Progenitor cell of endocrine pancreas (in vitro differentiated cells): ENCODE measurements around the gene NEUROD2. TPM values are rescaled to one million over a fixed set of nuclear protein-coding genes. Genes with fewer than 3 reads are reported as not detected.

Source experiments
- DNase-seq: peaks from one replicate; pipeline ENCODE4 v3.0.0; 2021; ENCODE audit warnings: low spot score; ENCODE audit not compliant: unreplicated experiment
- H3K27ac Mint-ChIP-seq: 2 replicates; pipeline ENCODE4 v1.8.0; 2021; ENCODE audit warnings: mild to moderate bottlenecking, moderate library complexity, mixed read lengths
- H3K27me3 Mint-ChIP-seq: 2 replicates; pipeline ENCODE4 v1.8.0; 2021; ENCODE audit warnings: mixed read lengths
- H3K36me3 Mint-ChIP-seq: 2 replicates; pipeline ENCODE4 v1.8.0; 2022; ENCODE audit warnings: mixed read lengths; ENCODE audit not compliant: insufficient read depth
- H3K4me1 Mint-ChIP-seq: 2 replicates; pipeline ENCODE4 v1.8.0; 2021; ENCODE audit warnings: low read depth, mixed read lengths
- H3K4me3 Mint-ChIP-seq: 2 replicates; pipeline ENCODE4 v1.8.0; 2021; ENCODE audit warnings: low read depth, mild to moderate bottlenecking, moderate library complexity, mixed read lengths
- H3K9me3 Mint-ChIP-seq: 2 replicates; pipeline ENCODE4 v1.8.0; 2021; ENCODE audit warnings: low read depth, mixed read lengths
- CTCF ChIP-seq: fragments of 200-600 bp; sonication (generic); IDR thresholded peaks from one replicate; pipeline ENCODE4 v1.5.0; 2021; ENCODE audit warnings: antibody characterized with exemption, mild to moderate bottlenecking; ENCODE audit not compliant: unreplicated experiment
- total RNA-seq: library from RNA; stranded (reverse); gene quantifications from 2 replicates; pipeline ENCODE4 v1.2.1, GENCODE V29; 2021

NEUROD2 gene
- total RNA-seq, 1 donor from 2014 or later, result not detected

GRCh38 chr17:39621523-39622379, 14.0 kb upstream of the NEUROD2 start:
- DNase-seq, result peak; percentile 92
- H3K27ac Mint-ChIP-seq, result no peak overlapping the region
- peaks cover 70% of the 10 kb centered on the region for H3K27me3 Mint-ChIP-seq
- no peaks in the 10 kb centered on the region for H3K9me3 Mint-ChIP-seq
- peak; percentile 100 for TF ChIP-seq CTCF
- no peak overlapping the region for H3K4me3 Mint-ChIP-seq
- peaks cover 5% of the 10 kb centered on the region for H3K4me1 Mint-ChIP-seq
- H3K36me3 Mint-ChIP-seq, result no peaks in the 10 kb centered on the region

- Mint-ChIP-seq H3K27me3 (peaks cover 70% of the 10 kb centered on the region), H3K36me3 (no peaks in the 10 kb centered on the region), H3K4me1 (no peaks in the 10 kb centered on the region), H3K4me3 (no peak overlapping the region), H3K9me3 (no peaks in the 10 kb centered on the region), H3K27ac (no peak overlapping the region)
- no peak for DNase-seq
- TF ChIP-seq CTCF, result no peak
These were observed 12.0 kb upstream of the NEUROD2 start for GRCh38 chr17:39619786-39620101.

- no peak overlapping the region for H3K4me3 Mint-ChIP-seq
- H3K4me1 Mint-ChIP-seq, result no peaks in the 10 kb centered on the region
- peaks cover 72% of the 10 kb centered on the region for H3K27me3 Mint-ChIP-seq
- H3K9me3 Mint-ChIP-seq, result no peaks in the 10 kb centered on the region
- no peak for TF ChIP-seq CTCF
- H3K36me3 Mint-ChIP-seq, result no peaks in the 10 kb centered on the region
- H3K27ac Mint-ChIP-seq, result no peak overlapping the region
- no peak for DNase-seq
These were observed 11.5 kb upstream of the NEUROD2 start for GRCh38 chr17:39618956-39619785.

- Mint-ChIP-seq H3K27me3 (peaks cover 73% of the 10 kb centered on the region), H3K4me3 (peak overlapping the region; percentile 71), H3K4me1 (no peaks in the 10 kb centered on the region), H3K36me3 (no peaks in the 10 kb centered on the region), H3K27ac (no peak overlapping the region), H3K9me3 (no peaks in the 10 kb centered on the region)
- no peak for TF ChIP-seq CTCF
- no peak for DNase-seq
These were observed 10.7 kb upstream of the NEUROD2 start for GRCh38 chr17:39618246-39618913.
